Neural cell (in vitro differentiated cells): ENCODE measurements around the gene KLC3.

ENCODE experiments used
- CTCF ChIP-seq: fragments of 450-650 bp; IDR thresholded peaks from 2 replicates; pipeline ENCODE4 v1.5.1; 2014; ENCODE audit warnings: antibody characterized with exemption, mild to moderate bottlenecking, moderate library complexity; ENCODE audit not compliant: poor library complexity, severe bottlenecking
- RAD21 ChIP-seq: fragments of 450-650 bp; conservative IDR thresholded peaks from 2 replicates; pipeline ENCODE4 v1.6.1; 2014; ENCODE audit warnings: antibody characterized with exemption, mild to moderate bottlenecking, moderate library complexity

DNA sequence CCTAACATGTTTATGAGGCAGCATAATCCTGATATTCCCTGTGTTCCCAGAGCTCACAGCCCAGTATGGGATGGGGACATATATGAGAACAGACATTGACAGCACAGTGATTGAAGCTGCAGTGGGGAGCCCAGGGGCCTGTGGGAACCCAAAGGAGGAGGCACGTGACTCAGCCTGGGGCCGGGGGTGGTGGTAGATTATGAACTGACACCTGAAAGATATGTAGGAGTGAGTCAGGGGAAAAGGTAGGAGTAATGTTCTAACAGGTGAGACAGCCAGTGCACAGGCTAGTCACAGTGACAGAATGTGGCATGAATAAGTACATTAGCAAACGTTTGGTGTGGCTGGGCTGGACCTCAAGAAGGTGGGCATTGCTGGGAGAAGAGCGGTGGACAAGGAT is 46.9 kb upstream of the KLC3 start:
- no peak for TF ChIP-seq CTCF
- no peak for TF ChIP-seq RAD21
